ENCODE measurements around the gene SIPA1L3.

SIPA1L3 gene

GRCh38 chr19:38213911-38214625 is 307.1 kb downstream of the SIPA1L3 start:
- H3K56ac ChIP-seq (ENCODE audit: low read length): no peak overlapping the region
- H2BK120ac ChIP-seq (ENCODE audit: low read depth, low read length): no peak overlapping the region
- H3K4me3 ChIP-seq (ENCODE audit: low read length): no peak overlapping the region
- no peaks in the 10 kb centered on the region for H3K79me1 ChIP-seq (ENCODE audit: low read length)
- H3K18ac ChIP-seq (ENCODE audit: low read length): no peak overlapping the region
- peaks cover 3% of the 10 kb centered on the region for H3K4me1 ChIP-seq (ENCODE audit: control insufficient read depth, low read depth, low read length)
- H3K27ac ChIP-seq (ENCODE audit: low read depth, low read length): no peak overlapping the region
- no peak overlapping the region for H2BK15ac ChIP-seq (replicated peaks; ENCODE audit: low read depth)
- H3K36me3 ChIP-seq (ENCODE audit: control insufficient read depth, insufficient read depth, low read length): no peaks in the 10 kb centered on the region
- no peak overlapping the region for H2AK5ac ChIP-seq (ENCODE audit: low read length)
- WGBS (ENCODE audit: extremely low coverage, insufficient coverage, low lambda C conversion rate): no CpG with 5 or more reads among the region's 24 CpGs
- no peak overlapping the region for H4K8ac ChIP-seq (ENCODE audit: low read depth, low read length)
- no peak overlapping the region for H4K5ac ChIP-seq (ENCODE audit: low read length)
- H3K27me3 ChIP-seq (ENCODE audit: insufficient read depth, low read length, poor library complexity): no peaks in the 10 kb centered on the region
- H3K4me2 ChIP-seq (ENCODE audit: low read length): no peak overlapping the region
- peak; percentile 56 for DNase-seq
- H3K23ac ChIP-seq (ENCODE audit: low read length): no peak overlapping the region
- H3K79me2 ChIP-seq (ENCODE audit: control insufficient read depth, insufficient read depth, low read length): no peaks in the 10 kb centered on the region
- H2BK5ac ChIP-seq (ENCODE audit: low read length): no peak overlapping the region
- no peak overlapping the region for H3K9ac ChIP-seq (ENCODE audit: low read length)
- H3K4ac ChIP-seq (ENCODE audit: low read depth, low read length): no peak overlapping the region

DNA sequence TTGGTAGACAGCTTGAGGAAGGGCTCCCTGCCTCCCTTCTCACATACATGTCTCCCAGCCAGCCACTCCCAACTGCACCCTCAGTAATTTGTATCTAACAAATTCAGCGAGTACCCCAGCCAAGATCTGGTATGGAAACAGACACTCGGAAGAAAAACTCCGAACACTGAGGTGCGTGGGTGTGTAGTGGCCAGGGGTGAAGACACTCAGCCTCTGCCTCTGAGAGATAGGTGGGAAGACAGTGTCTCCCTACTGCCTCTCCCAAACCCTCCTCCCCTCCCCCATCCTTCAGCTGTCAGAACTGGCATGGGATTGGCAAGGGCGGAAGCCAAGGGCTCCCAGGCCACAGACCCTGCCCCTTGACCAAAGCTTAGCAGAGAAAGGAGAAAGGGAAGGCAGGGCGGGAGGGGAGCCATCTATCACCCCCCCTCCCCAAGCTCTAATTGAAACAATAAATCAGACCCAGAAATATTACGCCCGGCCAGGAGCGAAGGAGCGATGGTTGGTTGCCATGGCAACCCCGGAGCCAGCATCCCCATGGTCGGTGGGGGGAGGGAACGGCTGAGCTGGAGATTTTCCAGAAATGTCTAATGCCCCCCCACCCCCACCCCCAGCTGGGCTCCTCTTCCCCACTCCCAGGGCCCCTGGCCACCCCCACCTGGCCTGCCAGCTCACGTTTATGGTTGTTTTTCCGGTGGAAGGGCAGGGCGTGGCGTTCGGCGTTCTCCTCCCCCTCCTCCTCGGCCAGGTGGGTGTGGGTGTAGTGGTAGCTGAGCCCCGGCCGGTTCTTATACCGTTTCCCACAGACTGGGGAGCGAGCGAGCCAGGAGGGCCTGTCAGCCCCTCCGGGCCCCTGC is 310.0 kb downstream of the SIPA1L3 start:
- no peak overlapping the region for H2BK120ac ChIP-seq (ENCODE audit: low read depth, low read length)
- no peaks in the 10 kb centered on the region for H3K4me1 ChIP-seq (ENCODE audit: control insufficient read depth, low read depth, low read length)
- H2BK15ac ChIP-seq (replicated peaks; ENCODE audit: low read depth): no peak overlapping the region
- no peaks in the 10 kb centered on the region for H3K79me2 ChIP-seq (ENCODE audit: control insufficient read depth, insufficient read depth, low read length)
- H3K23ac ChIP-seq (ENCODE audit: low read length): no peak overlapping the region
- H3K4me3 ChIP-seq (ENCODE audit: low read length): no peak overlapping the region
- no peak overlapping the region for H2BK5ac ChIP-seq (ENCODE audit: low read length)
- WGBS (ENCODE audit: extremely low coverage, insufficient coverage, low lambda C conversion rate): no CpG with 5 or more reads among the region's 26 CpGs
- H3K18ac ChIP-seq (ENCODE audit: low read length): no peak overlapping the region
- no peak overlapping the region for H2AK5ac ChIP-seq (ENCODE audit: low read length)
- no peak overlapping the region for H3K4ac ChIP-seq (ENCODE audit: low read depth, low read length)
- no peak overlapping the region for H3K27ac ChIP-seq (ENCODE audit: low read depth, low read length)
- no peak overlapping the region for H4K5ac ChIP-seq (ENCODE audit: low read length)
- no peaks in the 10 kb centered on the region for H3K27me3 ChIP-seq (ENCODE audit: insufficient read depth, low read length, poor library complexity)
- no peaks in the 10 kb centered on the region for H3K79me1 ChIP-seq (ENCODE audit: low read length)
- no peaks in the 10 kb centered on the region for H3K36me3 ChIP-seq (ENCODE audit: control insufficient read depth, insufficient read depth, low read length)
- H3K56ac ChIP-seq (ENCODE audit: low read length): no peak overlapping the region
- no peak overlapping the region for H3K9ac ChIP-seq (ENCODE audit: low read length)
- no peak overlapping the region for H3K4me2 ChIP-seq (ENCODE audit: low read length)
- H4K8ac ChIP-seq (ENCODE audit: low read depth, low read length): no peak overlapping the region
- DNase-seq: no peak

DNA sequence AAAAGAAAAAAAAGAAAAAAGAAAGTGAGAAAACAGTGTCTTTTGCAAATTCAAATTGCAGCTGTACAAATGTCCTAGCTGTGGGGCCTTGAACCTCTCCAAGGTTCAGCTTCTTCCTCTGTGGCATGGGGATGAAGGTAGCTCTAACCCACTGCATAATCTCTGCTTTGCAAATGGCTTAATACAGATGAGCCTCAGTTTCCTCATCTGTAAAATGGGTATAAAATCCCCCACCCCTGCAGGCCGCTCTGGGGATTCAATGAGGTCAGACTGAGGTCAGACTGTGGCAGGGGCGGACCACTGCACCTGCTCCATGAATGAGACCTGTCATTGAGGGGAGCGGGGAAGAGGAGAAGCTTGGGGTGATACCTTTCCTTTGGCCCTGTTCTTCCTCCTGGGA is 311.2 kb downstream of the SIPA1L3 start:
- H3K4me3 ChIP-seq (ENCODE audit: low read length): no peak overlapping the region
- no peak overlapping the region for H4K8ac ChIP-seq (ENCODE audit: low read depth, low read length)
- no peak overlapping the region for H2BK120ac ChIP-seq (ENCODE audit: low read depth, low read length)
- no peak overlapping the region for H3K4ac ChIP-seq (ENCODE audit: low read depth, low read length)
- no peaks in the 10 kb centered on the region for H3K79me1 ChIP-seq (ENCODE audit: low read length)
- no peak overlapping the region for H3K9ac ChIP-seq (ENCODE audit: low read length)
- no peak overlapping the region for H2AK5ac ChIP-seq (ENCODE audit: low read length)
- WGBS (ENCODE audit: extremely low coverage, insufficient coverage, low lambda C conversion rate): no CpG with 5 or more reads among the region's 3 CpGs
- H3K23ac ChIP-seq (ENCODE audit: low read length): no peak overlapping the region
- H2BK5ac ChIP-seq (ENCODE audit: low read length): no peak overlapping the region
- H4K5ac ChIP-seq (ENCODE audit: low read length): no peak overlapping the region
- H3K4me1 ChIP-seq (ENCODE audit: control insufficient read depth, low read depth, low read length): no peaks in the 10 kb centered on the region
- no peak overlapping the region for H2BK15ac ChIP-seq (replicated peaks; ENCODE audit: low read depth)
- H3K56ac ChIP-seq (ENCODE audit: low read length): no peak overlapping the region
- DNase-seq: no peak
- H3K36me3 ChIP-seq (ENCODE audit: control insufficient read depth, insufficient read depth, low read length): no peaks in the 10 kb centered on the region
- no peaks in the 10 kb centered on the region for H3K27me3 ChIP-seq (ENCODE audit: insufficient read depth, low read length, poor library complexity)
- no peak overlapping the region for H3K18ac ChIP-seq (ENCODE audit: low read length)
- no peak overlapping the region for H3K27ac ChIP-seq (ENCODE audit: low read depth, low read length)
- no peaks in the 10 kb centered on the region for H3K79me2 ChIP-seq (ENCODE audit: control insufficient read depth, insufficient read depth, low read length)
- no peak overlapping the region for H3K4me2 ChIP-seq (ENCODE audit: low read length)

- no peaks in the 10 kb centered on the region for H3K36me3 ChIP-seq (ENCODE audit: control insufficient read depth, insufficient read depth, low read length)
- no peak for DNase-seq
- WGBS (ENCODE audit: extremely low coverage, insufficient coverage, low lambda C conversion rate): no CpG with 5 or more reads among the region's 10 CpGs
Measured at GRCh38 chr19:38219221-38219620, 312.2 kb downstream of the SIPA1L3 start.

DNA sequence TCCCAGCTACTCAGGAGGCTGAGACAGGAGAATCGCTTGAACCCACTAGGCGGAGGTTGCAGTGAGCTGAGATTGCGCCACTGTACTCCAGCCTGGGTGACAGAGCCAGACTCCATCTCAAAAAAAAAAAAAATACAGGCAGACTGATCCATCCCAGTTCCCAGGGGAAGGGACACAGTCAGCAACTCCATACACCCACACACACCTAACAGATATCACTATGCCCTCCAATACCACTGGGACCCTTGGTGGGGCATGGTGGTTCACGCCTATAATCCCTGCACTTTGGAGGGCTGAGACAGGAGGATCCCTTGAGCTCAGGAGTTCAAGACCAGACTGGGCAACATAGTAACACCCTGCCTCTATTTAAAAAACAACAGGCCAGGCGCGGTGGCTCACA is 314.4 kb downstream of the SIPA1L3 start:
- H3K4me2 ChIP-seq (ENCODE audit: low read length): no peak overlapping the region
- H2AK5ac ChIP-seq (ENCODE audit: low read length): no peak overlapping the region
- no peak overlapping the region for H2BK120ac ChIP-seq (ENCODE audit: low read depth, low read length)
- no peak for DNase-seq
- no peaks in the 10 kb centered on the region for H3K36me3 ChIP-seq (ENCODE audit: control insufficient read depth, insufficient read depth, low read length)
- H3K27ac ChIP-seq (ENCODE audit: low read depth, low read length): no peak overlapping the region
- no peak overlapping the region for H3K4me3 ChIP-seq (ENCODE audit: low read length)
- H3K4me1 ChIP-seq (ENCODE audit: control insufficient read depth, low read depth, low read length): no peaks in the 10 kb centered on the region
- H4K5ac ChIP-seq (ENCODE audit: low read length): no peak overlapping the region
- no peak overlapping the region for H3K56ac ChIP-seq (ENCODE audit: low read length)
- WGBS (ENCODE audit: extremely low coverage, insufficient coverage, low lambda C conversion rate): no CpG with 5 or more reads among the region's 6 CpGs
- no peak overlapping the region for H3K4ac ChIP-seq (ENCODE audit: low read depth, low read length)
- no peak overlapping the region for H2BK5ac ChIP-seq (ENCODE audit: low read length)
- H3K23ac ChIP-seq (ENCODE audit: low read length): no peak overlapping the region
- no peaks in the 10 kb centered on the region for H3K79me1 ChIP-seq (ENCODE audit: low read length)
- no peak overlapping the region for H4K8ac ChIP-seq (ENCODE audit: low read depth, low read length)
- H2BK15ac ChIP-seq (replicated peaks; ENCODE audit: low read depth): no peak overlapping the region
- H3K9ac ChIP-seq (ENCODE audit: low read length): no peak overlapping the region
- H3K27me3 ChIP-seq (ENCODE audit: insufficient read depth, low read length, poor library complexity): no peaks in the 10 kb centered on the region
- no peaks in the 10 kb centered on the region for H3K79me2 ChIP-seq (ENCODE audit: control insufficient read depth, insufficient read depth, low read length)
- no peak overlapping the region for H3K18ac ChIP-seq (ENCODE audit: low read length)

More at GRCh38 chr19:38219221-38219620, 312.2 kb downstream of the SIPA1L3 start:
- H3K9ac ChIP-seq (ENCODE audit: low read length): no peak overlapping the region
- no peaks in the 10 kb centered on the region for H3K4me1 ChIP-seq (ENCODE audit: control insufficient read depth, low read depth, low read length)
- no peak overlapping the region for H3K4me2 ChIP-seq (ENCODE audit: low read length)
- H3K23ac ChIP-seq (ENCODE audit: low read length): no peak overlapping the region
- no peak overlapping the region for H3K18ac ChIP-seq (ENCODE audit: low read length)
- H3K27ac ChIP-seq (ENCODE audit: low read depth, low read length): no peak overlapping the region
- no peak overlapping the region for H2BK120ac ChIP-seq (ENCODE audit: low read depth, low read length)
- H3K27me3 ChIP-seq (ENCODE audit: insufficient read depth, low read length, poor library complexity): no peaks in the 10 kb centered on the region
- no peak overlapping the region for H4K5ac ChIP-seq (ENCODE audit: low read length)
- H4K8ac ChIP-seq (ENCODE audit: low read depth, low read length): no peak overlapping the region
- H3K4me3 ChIP-seq (ENCODE audit: low read length): no peak overlapping the region
- H2BK5ac ChIP-seq (ENCODE audit: low read length): no peak overlapping the region
- H3K79me1 ChIP-seq (ENCODE audit: low read length): no peaks in the 10 kb centered on the region
- no peak overlapping the region for H2BK15ac ChIP-seq (replicated peaks; ENCODE audit: low read depth)
- H2AK5ac ChIP-seq (ENCODE audit: low read length): no peak overlapping the region
- H3K4ac ChIP-seq (ENCODE audit: low read depth, low read length): no peak overlapping the region
- H3K79me2 ChIP-seq (ENCODE audit: control insufficient read depth, insufficient read depth, low read length): no peaks in the 10 kb centered on the region
- no peak overlapping the region for H3K56ac ChIP-seq (ENCODE audit: low read length)

Measured in mesendoderm (in vitro differentiated cells).